Keratinocyte (primary cell): ENCODE measurements around the gene SRSF4. TPM values are rescaled to one million over a fixed set of nuclear protein-coding genes. Genes with fewer than 3 reads are reported as not detected.
A peak's percentile ranks its signal among the peaks of the same experiment; 100 is the strongest.

Experiments used
- DNase-seq: peaks from one replicate; pipeline ENCODE4 v3.0.0-alpha.2; 2011; ENCODE audit warnings: low read depth, missing footprints, low spot score
- FAIRE-seq: peaks from 2 replicates; lab custom pipeline; 2011; peaks lifted over from hg19 to GRCh38; lab: Jason Lieb, UNC
- H2AFZ ChIP-seq: 2 replicates; pipeline ENCODE4 v1.6.0; 2012; ENCODE audit warnings: low read length, control low read depth, inconsistent platforms; ENCODE audit not compliant: control insufficient read depth
- H3K27ac ChIP-seq: 2 replicates; pipeline ENCODE4 v1.5.1; 2011; ENCODE audit warnings: low read length; ENCODE audit not compliant: control insufficient read depth, insufficient read depth
- H3K27me3 ChIP-seq: 3 replicates; pipeline ENCODE4 v1.6.0; 2011; ENCODE audit warnings: low read length; ENCODE audit not compliant: control insufficient read depth, insufficient read depth; ENCODE audit errors: extremely low read depth
- H3K36me3 ChIP-seq, 2 experiments: 2 replicates in 1 of 2; 3 replicates in 1 of 2; pipeline ENCODE4 v1.5.1; 2011; ENCODE audit warnings: low read length in 2 of 2, mild to moderate bottlenecking in 1 of 2; ENCODE audit not compliant: control insufficient read depth in 2 of 2, insufficient read depth in 2 of 2; ENCODE audit errors: extremely low read depth in 1 of 2
- H3K4me1 ChIP-seq: 3 replicates; pipeline ENCODE4 v1.5.1; 2011; ENCODE audit warnings: low read length; ENCODE audit not compliant: control insufficient read depth, insufficient read depth; ENCODE audit errors: extremely low read depth
- H3K4me2 ChIP-seq: 3 replicates; pipeline ENCODE4 v1.6.0; 2011; ENCODE audit warnings: low read depth, low read length; ENCODE audit not compliant: control insufficient read depth, insufficient read depth; ENCODE audit errors: extremely low read depth
- H3K4me3 ChIP-seq, 3 experiments: fragments of 200-600 bp in 1 of 3; sonication (generic) in 1 of 3; 2 replicates in 2 of 3; 3 replicates in 1 of 3; pipeline ENCODE4 v1.5.1; 2011 to 2016; ENCODE audit warnings: low read length in 3 of 3, mild to moderate bottlenecking in 3 of 3, control low read depth in 2 of 3, inconsistent platforms in 1 of 3, low read depth in 1 of 3, mixed read lengths in 1 of 3, mixed run types in 1 of 3, moderate library complexity in 1 of 3; ENCODE audit not compliant: control insufficient read depth in 2 of 3, insufficient read depth in 2 of 3; ENCODE audit errors: extremely low read depth in 1 of 3
- H3K79me2 ChIP-seq: 2 replicates; pipeline ENCODE4 v1.6.0; 2012; ENCODE audit warnings: low read length; ENCODE audit not compliant: control insufficient read depth, insufficient read depth
- H3K9ac ChIP-seq: 3 replicates; pipeline ENCODE4 v1.6.0; 2011; ENCODE audit warnings: low read length; ENCODE audit not compliant: control insufficient read depth, insufficient read depth; ENCODE audit errors: extremely low read depth
- H3K9me1 ChIP-seq: 3 replicates; pipeline ENCODE4 v1.6.0; 2011; ENCODE audit warnings: low read length; ENCODE audit not compliant: control insufficient read depth, insufficient read depth; ENCODE audit errors: extremely low read depth
- H3K9me3 ChIP-seq: 2 replicates; pipeline ENCODE4 v1.5.1; 2012; ENCODE audit warnings: low read depth, low read length; ENCODE audit not compliant: control insufficient read depth
- H4K20me1 ChIP-seq: 3 replicates; pipeline ENCODE4 v1.6.0; 2011; ENCODE audit warnings: low read length; ENCODE audit not compliant: control insufficient read depth, insufficient read depth; ENCODE audit errors: extremely low read depth
- CTCF ChIP-seq, 3 experiments: IDR thresholded peaks in 1 of 3; conservative IDR thresholded peaks in 1 of 3; optimal IDR thresholded peaks in 1 of 3; 2 replicates in 2 of 3; 3 replicates in 1 of 3; pipeline versions ENCODE3 to v1.5.1; 2011; ENCODE audit warnings: low read length in 3 of 3, mild to moderate bottlenecking in 3 of 3, moderate library complexity in 2 of 3, control low read depth in 1 of 3, inconsistent platforms in 1 of 3; ENCODE audit not compliant: insufficient read depth in 2 of 3; ENCODE audit errors: extremely low read depth in 1 of 3
- EZH2 ChIP-seq: IDR thresholded peaks from one replicate; pipeline ENCODE4 v1.6.1; 2012; ENCODE audit warnings: inconsistent platforms, mild to moderate bottlenecking, low read length, moderate library complexity
- dilution Hi-C: fragments of 300-500 bp; cut with MboI; formaldehyde crosslinking; loops from one replicate; pipeline ENCODE4 v1.7.0; 2020; ENCODE audit warnings: low sequenced_read_pairs; ENCODE audit not compliant: extremely low pct_ligation_motif_present
- polyA plus RNA-seq, 5 experiments: library from polyadenylated mRNA; depleted of rRNA in 3 of 5; stranded (reverse) in 3 of 5; stranded (forward) in 1 of 5; unstranded in 1 of 5; fragments of >200 nt; gene quantifications; 1 replicate in 1 of 5; 2 replicates in 3 of 5; 3 replicates in 1 of 5; pipeline versions ENCODE4 v1.2.1 to v1.2.3, GENCODE V29; 2011 to 2012; ENCODE audit warnings: missing spikeins in 2 of 5, low read depth in 1 of 5, low replicate concordance in 1 of 5

Gene SRSF4
- polyA plus RNA-seq, 1 donor (not counting 4 experiments of a cell fraction or from before 2014, with no cell fraction given), result 51.0 TPM

- H3K27me3 ChIP-seq, result no peaks in the 10 kb centered on the region
- no peaks in the 10 kb centered on the region for H3K79me2 ChIP-seq
- H3K9ac ChIP-seq, result no peak overlapping the region
- DNase-seq, result no peak
- peaks cover 22 to 32% of the 10 kb centered on the region in 2 experiments for H3K36me3 ChIP-seq
- dilution Hi-C loops, result no loop called here
- H4K20me1 ChIP-seq, result no peaks in the 10 kb centered on the region
- no peak overlapping the region for H3K4me2 ChIP-seq
- no peak overlapping the region for H3K27ac ChIP-seq
- H2AFZ ChIP-seq, result no peak overlapping the region
- H3K4me1 ChIP-seq, result peaks cover 14% of the 10 kb centered on the region
- TF ChIP-seq EZH2, result no peak
- no peak for TF ChIP-seq CTCF (optimal IDR thresholded peaks at IDR 0.05 in 1 of 3, IDR thresholded peaks at IDR 0.05 in 1 of 3, conservative IDR thresholded peaks at IDR 0.05 in 1 of 3; ENCODE audit: extremely low read depth in 1 of 3, insufficient read depth in 2 of 3, low read length in 3 of 3)
- no peak overlapping the region for H3K4me3 ChIP-seq
- peaks cover 2% of the 10 kb centered on the region for H3K9me1 ChIP-seq
- no peaks in the 10 kb centered on the region for H3K9me3 ChIP-seq
- FAIRE-seq, result no peak
Observed at GRCh38 chr1:29197993-29198392, 16.3 kb upstream of the SRSF4 start.

- DNase-seq (no peak), FAIRE-seq (peak; percentile 69)
- TF ChIP-seq EZH2 (no peak), CTCF (optimal IDR thresholded peaks at IDR 0.05 in 1 of 3, IDR thresholded peaks at IDR 0.05 in 1 of 3, conservative IDR thresholded peaks at IDR 0.05 in 1 of 3; ENCODE audit: extremely low read depth in 1 of 3, insufficient read depth in 2 of 3, low read length in 3 of 3) (peak; percentile 64 to 75 (median 65))
- H3K4me3 ChIP-seq, result no peak overlapping the region
- H3K27me3 ChIP-seq, result no peaks in the 10 kb centered on the region
- no peaks in the 10 kb centered on the region for H4K20me1 ChIP-seq
- peaks cover 2% of the 10 kb centered on the region for H3K9me1 ChIP-seq
- no peak overlapping the region for H3K27ac ChIP-seq
- H3K4me1 ChIP-seq, result peaks cover 12% of the 10 kb centered on the region
- no peak overlapping the region for H3K9ac ChIP-seq
- no peaks in the 10 kb centered on the region for H3K9me3 ChIP-seq
- H2AFZ ChIP-seq, result no peak overlapping the region
- dilution Hi-C loops, result no loop called here
- peaks cover 21 to 32% of the 10 kb centered on the region in 2 experiments for H3K36me3 ChIP-seq
- H3K79me2 ChIP-seq, result no peaks in the 10 kb centered on the region
- no peak overlapping the region for H3K4me2 ChIP-seq
Observed at GRCh38 chr1:29197590-29197924, 15.9 kb upstream of the SRSF4 start.
